H9 (cell line): ENCODE measurements around the gene DSCAM. TPM values are rescaled to one million over a fixed set of nuclear protein-coding genes. Genes with fewer than 3 reads are reported as not detected.

ENCODE experiments used
- DNase-seq: peaks from one replicate; pipeline ENCODE4 v3.0.0-alpha.2; 2017
- H2AFZ ChIP-seq: one replicate; pipeline ENCODE4 v1.6.1; 2013; ENCODE audit warnings: mild to moderate bottlenecking, low read length, control low read depth, moderate library complexity
- H2AK5ac ChIP-seq: 2 replicates; pipeline ENCODE4 v1.6.1; 2013; ENCODE audit warnings: low read length, control low read depth, mixed read lengths; ENCODE audit not compliant: insufficient read length
- H2BK120ac ChIP-seq: one replicate; pipeline ENCODE4 v1.6.1; 2013; ENCODE audit warnings: low read depth, mild to moderate bottlenecking, low read length, control low read depth, inconsistent platforms; ENCODE audit not compliant: poor library complexity, severe bottlenecking
- H2BK12ac ChIP-seq: 2 replicates; pipeline ENCODE4 v1.6.1; 2013; ENCODE audit warnings: low read length, control low read depth, mixed read lengths, low read depth; ENCODE audit not compliant: insufficient read length
- H2BK15ac ChIP-seq: 2 replicates; pipeline ENCODE4 v1.6.1; 2013; ENCODE audit warnings: low read depth, low read length, control low read depth
- H2BK20ac ChIP-seq: one replicate; pipeline ENCODE4 v1.6.1; 2013; ENCODE audit warnings: low read depth, mild to moderate bottlenecking, low read length, control low read depth, inconsistent platforms; ENCODE audit not compliant: poor library complexity, severe bottlenecking
- H2BK5ac ChIP-seq: 2 replicates; pipeline ENCODE4 v1.6.1; 2013; ENCODE audit warnings: low read length, control low read depth, mixed read lengths; ENCODE audit not compliant: insufficient read length
- H3K14ac ChIP-seq: 2 replicates; pipeline ENCODE4 v1.6.1; 2013; ENCODE audit warnings: low read length, control low read depth; ENCODE audit not compliant: insufficient read depth
- H3K18ac ChIP-seq: 2 replicates; pipeline ENCODE4 v1.6.1; 2013; ENCODE audit warnings: low read depth, mild to moderate bottlenecking, mixed read lengths, low read length, control low read depth; ENCODE audit not compliant: insufficient read length
- H3K23ac ChIP-seq: 2 replicates; pipeline ENCODE4 v1.6.1; 2013; ENCODE audit warnings: low read length, control low read depth, mixed read lengths, low read depth; ENCODE audit not compliant: insufficient read length
- H3K23me2 ChIP-seq: 2 replicates; pipeline ENCODE4 v1.6.1; 2013; ENCODE audit warnings: low read depth, mild to moderate bottlenecking, mixed read lengths, low read length, control low read depth; ENCODE audit not compliant: insufficient read length, poor library complexity, severe bottlenecking
- H3K27ac ChIP-seq: 2 replicates; pipeline ENCODE4 v1.5.1; 2013; ENCODE audit warnings: low read length, control low read depth, mixed read lengths, low read depth; ENCODE audit not compliant: insufficient read length
- H3K27me3 ChIP-seq: 2 replicates; pipeline ENCODE4 v1.6.1; 2013; ENCODE audit warnings: low read length, control low read depth, inconsistent platforms; ENCODE audit not compliant: insufficient read depth
- H3K4ac ChIP-seq: 2 replicates; pipeline ENCODE4 v1.6.1; 2013; ENCODE audit warnings: low read depth, mild to moderate bottlenecking, control low read depth, inconsistent platforms, low read length, moderate library complexity
- H3K4me1 ChIP-seq: 2 replicates; pipeline ENCODE4 v1.6.1; 2013; ENCODE audit warnings: low read length, control low read depth, inconsistent platforms; ENCODE audit not compliant: insufficient read depth
- H3K4me2 ChIP-seq: 2 replicates; pipeline ENCODE4 v1.6.1; 2013; ENCODE audit warnings: low read length, control low read depth, mixed read lengths; ENCODE audit not compliant: insufficient read length, insufficient read depth
- H3K56ac ChIP-seq: 2 replicates; pipeline ENCODE4 v1.6.1; 2013; ENCODE audit warnings: low read depth, mild to moderate bottlenecking, mixed read lengths, low read length, control low read depth; ENCODE audit not compliant: insufficient read length
- H3K79me1 ChIP-seq: 2 replicates; pipeline ENCODE4 v1.6.1; 2013; ENCODE audit warnings: low read depth, mild to moderate bottlenecking, moderate library complexity, low read length, control low read depth, inconsistent platforms; ENCODE audit not compliant: insufficient read depth, poor library complexity, severe bottlenecking
- H3K79me2 ChIP-seq: 2 replicates; pipeline ENCODE4 v1.6.1; 2013; ENCODE audit warnings: low read length, control low read depth, inconsistent platforms; ENCODE audit not compliant: insufficient read depth
- H3K9ac ChIP-seq: 2 replicates; pipeline ENCODE4 v1.6.1; 2013; ENCODE audit warnings: low read length, control low read depth, mixed read lengths; ENCODE audit not compliant: insufficient read length; ENCODE audit errors: extremely low read depth
- H3K9me3 ChIP-seq: one replicate; pipeline ENCODE4 v1.6.1; 2013; ENCODE audit warnings: low read depth, low read length, inconsistent platforms; ENCODE audit not compliant: control insufficient read depth
- H3T11ph ChIP-seq: one replicate; pipeline ENCODE4 v1.6.1; 2013; ENCODE audit warnings: mild to moderate bottlenecking, low read length, control low read depth, inconsistent platforms
- H4K20me1 ChIP-seq: one replicate; pipeline ENCODE4 v1.6.1; 2013; ENCODE audit not compliant: control insufficient read depth, insufficient read length, insufficient read depth
- H4K5ac ChIP-seq: 2 replicates; pipeline ENCODE4 v1.6.1; 2013; ENCODE audit warnings: low read depth, mild to moderate bottlenecking, mixed read lengths, low read length, control low read depth; ENCODE audit not compliant: insufficient read length
- H4K8ac ChIP-seq: replicated peaks from 2 replicates; pipeline ENCODE4 v1.6.1; 2013; ENCODE audit warnings: low read length, control low read depth, mixed read lengths, low read depth; ENCODE audit not compliant: insufficient read length
- H4K91ac ChIP-seq: 2 replicates; pipeline ENCODE4 v1.6.1; 2013; ENCODE audit warnings: low read depth, mild to moderate bottlenecking, moderate library complexity, mixed read lengths, low read length, control low read depth; ENCODE audit not compliant: insufficient read length
- H3K27ac Mint-ChIP-seq, 3 experiments: 2 replicates in 2 of 3; 3 replicates in 1 of 3; pipeline ENCODE4 v1.8.0; 2020 to 2021; ENCODE audit warnings: mixed read lengths in 3 of 3, mild to moderate bottlenecking in 1 of 3, moderate library complexity in 1 of 3
- H3K27me3 Mint-ChIP-seq: 2 replicates; pipeline ENCODE4 v1.8.0; 2021; ENCODE audit warnings: low read depth, mild to moderate bottlenecking, moderate library complexity, mixed read lengths
- H3K36me3 Mint-ChIP-seq, 3 experiments: 2 replicates in 2 of 3; 3 replicates in 1 of 3; pipeline ENCODE4 v1.8.0; 2020 to 2021; ENCODE audit warnings: low read depth in 3 of 3, mixed read lengths in 3 of 3; ENCODE audit not compliant: insufficient read depth in 1 of 3
- H3K4me1 Mint-ChIP-seq, 2 experiments: 2 replicates each; pipeline ENCODE4 v1.8.0; 2020; ENCODE audit warnings: mixed read lengths in 2 of 2
- H3K4me3 Mint-ChIP-seq, 2 experiments: 2 replicates in 1 of 2; 3 replicates in 1 of 2; pipeline ENCODE4 v1.8.0; 2020 to 2021; ENCODE audit warnings: mild to moderate bottlenecking in 2 of 2, mixed read lengths in 2 of 2, moderate library complexity in 1 of 2
- H3K9me3 Mint-ChIP-seq, 2 experiments: 2 replicates in 1 of 2; 3 replicates in 1 of 2; pipeline ENCODE4 v1.8.0; 2020; ENCODE audit warnings: mild to moderate bottlenecking in 2 of 2, mixed read lengths in 2 of 2, moderate library complexity in 1 of 2
- CTCF ChIP-seq: fragments of 200-600 bp; sonication (generic); conservative IDR thresholded peaks from 3 replicates; pipeline ENCODE4 v1.8.0; 2021; ENCODE audit warnings: antibody characterized with exemption, mild to moderate bottlenecking
- WGBS: extraction: QIAGEN DNeasy Blood & Tissue Kit; methylation state at CpG from one replicate; pipeline ENCODE4 v1.1.7; 2013; ENCODE audit warnings: missing lambda C conversion rate, low lambda C conversion rate, mixed read lengths; ENCODE audit not compliant: insufficient read length; ENCODE audit errors: extremely low coverage; 5-methylcytosine and 5-hydroxymethylcytosine counted together
- total RNA-seq: library from RNA; stranded (reverse); gene quantifications from 2 replicates; pipeline ENCODE4 v1.2.1, GENCODE V29; 2021

The DSCAM gene
- total RNA-seq, 1 experiment from 2014 or later, result 0.17 TPM

GRCh38 chr21:40683349-40683748 is 163.6 kb downstream of the DSCAM start:
- H3K36me3 Mint-ChIP-seq, result no peaks in the 10 kb centered on the region
- Histone ChIP-seq H2AK5ac (no peak overlapping the region), H4K8ac (no peak overlapping the region), H2BK120ac (no peak overlapping the region), H2AFZ (no peak overlapping the region), H3K4me2 (no peak overlapping the region), H3K23me2 (no peaks in the 10 kb centered on the region), H3K9ac (no peak overlapping the region), H3K4me1 (peaks cover 3% of the 10 kb centered on the region; the same call in 1 of the 2 replicates), H3K79me2 (no peaks in the 10 kb centered on the region), H4K20me1 (no peaks in the 10 kb centered on the region), H2BK15ac (no peak overlapping the region), H3K18ac (no peak overlapping the region), H3T11ph (no peak overlapping the region), H3K4ac (no peak overlapping the region), H3K56ac (no peak overlapping the region), H2BK5ac (no peak overlapping the region), H3K27me3 (no peaks in the 10 kb centered on the region), H2BK20ac (no peak overlapping the region), H3K79me1 (no peaks in the 10 kb centered on the region), H4K5ac (no peak overlapping the region), H3K9me3 (no peaks in the 10 kb centered on the region), H3K23ac (no peak overlapping the region), H3K14ac (no peak overlapping the region), H4K91ac (no peak overlapping the region), H3K27ac (no peak overlapping the region), H2BK12ac (no peak overlapping the region)
- H3K9me3 Mint-ChIP-seq, result no peaks in the 10 kb centered on the region; a peak in 1 of 5 replicates
- WGBS, result no CpG with 5 or more reads among the region's 5 CpGs
- H3K4me3 Mint-ChIP-seq, result no peak overlapping the region; a peak in 1 of 5 replicates
- H3K27ac Mint-ChIP-seq, result no peak overlapping the region
- DNase-seq, result no peak
- no peak for TF ChIP-seq CTCF
- H3K4me1 Mint-ChIP-seq, result peaks cover 11 to 29% of the 10 kb centered on the region in 2 experiments
- no peaks in the 10 kb centered on the region for H3K27me3 Mint-ChIP-seq
